B cell (primary cell): ENCODE results near the gene NPEPL1. TPM values are rescaled to one million over a fixed set of nuclear protein-coding genes. Genes with fewer than 3 reads are reported as not detected.

Experiments used
- ATAC-seq: fragments of 200-7000 bp; cut with Tn5 transposase; one replicate; pipeline ENCODE4 v1.10.0; 2021; ENCODE audit warnings: low read depth, mild to moderate bottlenecking, moderate number of reproducible peaks, moderate library complexity
- CTCF ChIA-PET: fragments of 350-600 bp; sonication (Branson Sonifier 250); formaldehyde crosslinking; loops from one replicate; lab custom pipeline; 2021; ENCODE audit warnings: antibody characterized with exemption, inconsistent platforms; lab: Charles Lee
- POLR2A ChIA-PET: fragments of 350-600 bp; sonication (Branson Sonifier 250); formaldehyde crosslinking; loops from one replicate; lab custom pipeline; 2021; ENCODE audit warnings: antibody characterized with exemption; lab: Charles Lee
- DNase-seq: peaks from one replicate; pipeline ENCODE4 v3.0.0; 2013
- H2AFZ ChIP-seq: 2 replicates; pipeline ENCODE4 v1.6.1; 2012; ENCODE audit warnings: mild to moderate bottlenecking, low read depth, low read length; ENCODE audit not compliant: insufficient read depth, poor library complexity, severe bottlenecking
- H3K27ac ChIP-seq, 2 donors: 1 replicate in 1 of 2; 2 replicates in 1 of 2; pipeline ENCODE4 v1.5.1; 2012 to 2013; ENCODE audit warnings: low read length in 2 of 2, mild to moderate bottlenecking in 2 of 2, moderate library complexity in 1 of 2
- H3K27me3 ChIP-seq, 4 experiments: fragments of 200-600 bp in 1 of 4; sonication (generic) in 1 of 4; replicated peaks in 1 of 4; 1 replicate in 2 of 4; 2 replicates in 2 of 4; pipeline versions ENCODE4 v1.6.1 to v1.7.0; 2013 to 2016; ENCODE audit warnings: low read length in 3 of 4, mild to moderate bottlenecking in 2 of 4, mixed read lengths in 1 of 4, moderate library complexity in 1 of 4; ENCODE audit not compliant: insufficient read depth in 4 of 4, control insufficient read depth in 3 of 4; ENCODE audit errors: control extremely low read depth in 1 of 4
- H3K36me3 ChIP-seq, 2 experiments: replicated peaks in 1 of 2; 1 replicate in 1 of 2; 2 replicates in 1 of 2; pipeline versions ENCODE4 v1.6.1 to v1.7.1; 2013; ENCODE audit warnings: low read length in 1 of 2; ENCODE audit not compliant: insufficient read depth in 2 of 2, control insufficient read depth in 1 of 2; ENCODE audit errors: control extremely low read depth in 1 of 2, extremely low read depth in 1 of 2
- H3K4me1 ChIP-seq, 2 donors: fragments of 200-600 bp in 1 of 2; sonication (generic) in 1 of 2; 1 replicate in 1 of 2; 2 replicates in 1 of 2; pipeline versions ENCODE4 v1.5.1 to v1.6.1; 2013 to 2017; ENCODE audit warnings: low read length in 2 of 2; ENCODE audit not compliant: control insufficient read depth in 2 of 2, insufficient read depth in 2 of 2
- H3K4me2 ChIP-seq: replicated peaks from 2 replicates; pipeline ENCODE3; 2012; ENCODE audit warnings: mild to moderate bottlenecking, low read depth, low read length; ENCODE audit not compliant: poor library complexity, severe bottlenecking
- H3K4me3 ChIP-seq, 5 experiments: fragments of 200-600 bp in 1 of 5; sonication (generic) in 1 of 5; 1 replicate in 3 of 5; 2 replicates in 2 of 5; pipeline versions ENCODE4 v1.5.1 to v1.7.0; 2011 to 2016; ENCODE audit warnings: low read length in 4 of 5, mild to moderate bottlenecking in 4 of 5, low read depth in 2 of 5, control low read depth in 1 of 5, moderate library complexity in 1 of 5; ENCODE audit not compliant: insufficient read depth in 1 of 5; ENCODE audit errors: control extremely low read depth in 1 of 5, extremely low read depth in 1 of 5
- H3K79me2 ChIP-seq: fragments of 200-600 bp; sonication (generic); one replicate; pipeline ENCODE4 v1.6.0; 2016; ENCODE audit warnings: low read length; ENCODE audit not compliant: control insufficient read depth, insufficient read depth
- H3K9ac ChIP-seq: fragments of 200-600 bp; sonication (generic); 2 replicates; pipeline ENCODE4 v1.6.1; 2017; ENCODE audit warnings: mild to moderate bottlenecking, low read length, moderate library complexity
- H3K9me3 ChIP-seq, 3 donors: one replicate each; pipeline versions ENCODE4 v1.6.1 to v1.7.1; 2013; ENCODE audit warnings: low read length in 2 of 3; ENCODE audit not compliant: control insufficient read depth in 2 of 3, insufficient read depth in 1 of 3; ENCODE audit errors: control extremely low read depth in 1 of 3
- H4K20me1 ChIP-seq: 2 replicates; pipeline ENCODE4 v1.6.0; 2012; ENCODE audit warnings: mild to moderate bottlenecking, low read length; ENCODE audit not compliant: insufficient read depth, control insufficient read depth, poor library complexity, severe bottlenecking
- H3K27ac Mint-ChIP-seq: one replicate; pipeline ENCODE4 v1.8.0; 2021; ENCODE audit warnings: mixed read lengths
- H3K27me3 Mint-ChIP-seq: one replicate; pipeline ENCODE4 v1.8.0; 2021; ENCODE audit warnings: mixed read lengths
- H3K4me1 Mint-ChIP-seq: one replicate; pipeline ENCODE4 v1.8.0; 2021; ENCODE audit warnings: mixed read lengths
- H3K4me3 Mint-ChIP-seq: one replicate; pipeline ENCODE4 v1.8.0; 2021; ENCODE audit warnings: mixed read lengths
- H3K9me3 Mint-ChIP-seq: one replicate; pipeline ENCODE4 v1.8.0; 2022; ENCODE audit warnings: mixed read lengths; ENCODE audit not compliant: insufficient read depth
- EZH2 ChIP-seq: IDR thresholded peaks from 2 replicates; pipeline ENCODE4 v1.6.1; 2012; ENCODE audit warnings: borderline replicate concordance, low read depth, mild to moderate bottlenecking, moderate library complexity, low read length; ENCODE audit not compliant: insufficient read depth, poor library complexity, severe bottlenecking
- whole genome bisulfite sequencing: methylation state at CpG from one replicate; pipeline ENCODE4 v1.1.5; 2013; ENCODE audit warnings: missing lambda C conversion rate; ENCODE audit not compliant: insufficient coverage; 5-methylcytosine and 5-hydroxymethylcytosine counted together
- intact Hi-C: fragments of 100-400 bp; cut with micrococcal nuclease; formaldehyde crosslinking; loops from one replicate; pipeline ENCODE4 v1.10.0; 2022
- polyA plus RNA-seq: library from polyadenylated mRNA; depleted of rRNA; stranded (reverse); fragments of >200 nt; gene quantifications from 2 replicates; pipeline ENCODE4 v1.2.3, GENCODE V29; 2012
- total RNA-seq, 2 donors: library from RNA; stranded (reverse); fragments of 120-200 nt in 1 of 2; gene quantifications; 1 replicate in 1 of 2; 2 replicates in 1 of 2; pipeline versions ENCODE4 v1.2.3 to v1.2.4, GENCODE V29; 2013 to 2022
- TF ChIP-seq, protein P1 (sequence below): fragments of 200-600 bp; IDR thresholded peaks from one replicate; pipeline ENCODE4 v1.8.0; 2022; ENCODE audit warnings: antibody characterized with exemption, mild to moderate bottlenecking

The NPEPL1 gene
- total and polyA plus RNA-seq, 2 donors (not counting 1 experiment from before 2014, with no cell fraction given), result 34.3 to 45.1 TPM

DNA sequence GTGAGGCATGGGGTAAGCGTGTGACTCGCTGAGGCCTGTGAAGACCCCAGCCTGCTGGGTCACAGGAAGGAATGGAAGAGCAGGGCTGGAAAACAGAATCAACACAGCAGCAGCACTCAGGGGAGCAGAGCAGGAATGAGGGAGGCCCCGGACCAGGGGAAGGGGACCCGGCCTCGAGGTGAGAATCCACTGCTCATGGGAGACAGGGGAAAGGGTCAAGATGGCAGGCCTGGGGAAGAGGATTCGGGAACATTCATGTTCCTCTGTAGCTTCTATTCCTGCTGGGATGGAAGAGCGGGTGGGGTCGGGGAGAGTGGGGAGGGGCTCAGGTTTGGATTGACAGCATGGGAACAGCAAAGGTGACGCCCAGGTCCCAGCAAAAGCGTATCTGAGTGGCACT, 59.4 kb downstream of the NPEPL1 start:
- Mint-ChIP-seq H3K4me1 (no peaks in the 10 kb centered on the region), H3K27me3 (peaks cover 47% of the 10 kb centered on the region), H3K9me3 (no peaks in the 10 kb centered on the region), H3K4me3 (no peak overlapping the region), H3K27ac (no peak overlapping the region)
- DNase-seq, result no peak
- no peak overlapping the region for H2AFZ ChIP-seq
- no peaks in the 10 kb centered on the region for H4K20me1 ChIP-seq
- no peak overlapping the region for H3K27ac ChIP-seq
- H3K4me2 ChIP-seq, result no peak overlapping the region
- intact Hi-C loops, result no loop called here
- ATAC-seq, result no peak
- TF ChIP-seq, protein P1, sequence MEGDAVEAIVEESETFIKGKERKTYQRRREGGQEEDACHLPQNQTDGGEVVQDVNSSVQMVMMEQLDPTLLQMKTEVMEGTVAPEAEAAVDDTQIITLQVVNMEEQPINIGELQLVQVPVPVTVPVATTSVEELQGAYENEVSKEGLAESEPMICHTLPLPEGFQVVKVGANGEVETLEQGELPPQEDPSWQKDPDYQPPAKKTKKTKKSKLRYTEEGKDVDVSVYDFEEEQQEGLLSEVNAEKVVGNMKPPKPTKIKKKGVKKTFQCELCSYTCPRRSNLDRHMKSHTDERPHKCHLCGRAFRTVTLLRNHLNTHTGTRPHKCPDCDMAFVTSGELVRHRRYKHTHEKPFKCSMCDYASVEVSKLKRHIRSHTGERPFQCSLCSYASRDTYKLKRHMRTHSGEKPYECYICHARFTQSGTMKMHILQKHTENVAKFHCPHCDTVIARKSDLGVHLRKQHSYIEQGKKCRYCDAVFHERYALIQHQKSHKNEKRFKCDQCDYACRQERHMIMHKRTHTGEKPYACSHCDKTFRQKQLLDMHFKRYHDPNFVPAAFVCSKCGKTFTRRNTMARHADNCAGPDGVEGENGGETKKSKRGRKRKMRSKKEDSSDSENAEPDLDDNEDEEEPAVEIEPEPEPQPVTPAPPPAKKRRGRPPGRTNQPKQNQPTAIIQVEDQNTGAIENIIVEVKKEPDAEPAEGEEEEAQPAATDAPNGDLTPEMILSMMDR, result no peak
- TF ChIP-seq EZH2, result no peak
- peaks cover 0 to 10% (median 0%) of the 10 kb centered on the region in 4 experiments for H3K27me3 ChIP-seq
- H3K4me3 ChIP-seq, result no peak overlapping the region
- ChIA-PET CTCF (no interaction called here), POLR2A (no interaction called here)
- no peaks in the 10 kb centered on the region for H3K36me3 ChIP-seq
- no peaks in the 10 kb centered on the region for H3K4me1 ChIP-seq
- no peak overlapping the region for H3K9ac ChIP-seq
- H3K9me3 ChIP-seq, result no peaks in the 10 kb centered on the region
- WGBS, result 91% methylated on average over 10 of the region's 10 CpGs
- no peaks in the 10 kb centered on the region for H3K79me2 ChIP-seq

DNA sequence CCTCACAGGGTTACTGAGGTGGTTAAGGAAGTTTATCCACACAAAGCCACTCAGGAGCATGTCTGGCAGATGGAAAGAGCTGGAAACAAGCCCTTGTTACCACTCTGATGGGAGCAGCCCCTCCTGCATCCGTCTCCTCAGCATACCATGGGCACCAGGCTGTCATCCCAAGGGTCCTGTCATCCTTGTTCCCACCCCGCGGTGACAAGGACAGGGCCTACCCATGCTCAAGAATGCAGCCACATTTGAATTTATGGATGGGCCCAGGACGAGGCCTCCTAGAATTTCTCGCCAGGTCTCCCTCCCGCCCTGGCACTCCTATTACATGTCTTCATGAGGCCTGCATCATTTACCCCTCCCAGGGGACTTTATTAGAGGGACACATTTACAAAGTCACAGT, 60.0 kb downstream of the NPEPL1 start:
- Histone ChIP-seq H3K4me2 (no peak overlapping the region), H3K36me3 (no peaks in the 10 kb centered on the region), H3K4me3 (no peak overlapping the region), H4K20me1 (no peaks in the 10 kb centered on the region), H3K79me2 (no peaks in the 10 kb centered on the region), H3K27ac (no peak overlapping the region), H2AFZ (no peak overlapping the region), H3K9ac (no peak overlapping the region), H3K27me3 (peaks cover 0 to 10% (median 0%) of the 10 kb centered on the region in 4 experiments), H3K4me1 (no peaks in the 10 kb centered on the region), H3K9me3 (no peaks in the 10 kb centered on the region)
- Mint-ChIP-seq H3K27me3 (peaks cover 45% of the 10 kb centered on the region), H3K9me3 (no peaks in the 10 kb centered on the region), H3K27ac (no peak overlapping the region), H3K4me1 (no peaks in the 10 kb centered on the region), H3K4me3 (no peak overlapping the region)
- 88% methylated on average over 6 of the region's 6 CpGs for WGBS
- ChIA-PET CTCF (no interaction called here), POLR2A (no interaction called here)
- intact Hi-C loops, result no loop called here
- DNase-seq (no peak), ATAC-seq (no peak)
- TF ChIP-seq EZH2, result no peak
- TF ChIP-seq, protein P1, result no peak
